ENCODE data around the gene HORMAD1. TPM values are rescaled to one million over a fixed set of nuclear protein-coding genes. Genes with fewer than 3 reads are reported as not detected.
"Not testable (repeated sequence)": the region's sequence is repeated elsewhere in the genome, so short reads cannot be mapped to it uniquely, and the experiment has no call there.

HORMAD1 gene
- polyA plus RNA-seq, 1 donor from 2014 or later: not detected

DNA sequence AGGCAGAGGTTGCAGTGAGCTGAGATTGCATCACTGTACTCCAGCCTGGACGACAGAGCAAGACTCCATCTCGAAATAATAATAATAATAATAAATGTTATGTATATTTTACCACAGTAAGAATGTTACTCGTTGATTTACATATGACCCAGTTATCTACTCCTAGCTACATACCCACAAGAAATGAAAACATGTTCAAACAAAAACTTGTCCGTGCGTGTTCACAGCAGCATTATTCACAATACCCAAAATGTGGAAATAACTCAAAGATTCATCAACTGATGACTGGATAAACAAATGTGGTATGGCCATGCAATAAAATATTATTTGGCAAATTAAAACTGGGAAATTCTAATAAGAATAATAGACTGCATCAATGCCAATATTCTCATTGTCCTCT is 59.5 kb downstream of the HORMAD1 start:
- Histone ChIP-seq H3K4me2 (ENCODE audit: low read length) (no peak overlapping the region), H3K9me2 (ENCODE audit: insufficient read depth, low read length) (no peaks in the 10 kb centered on the region), H3K27ac (ENCODE audit: low read length) (no peak overlapping the region), H3K9ac (ENCODE audit: low read length) (no peak overlapping the region), H3K4me3 (ENCODE audit: low read length) (no peak overlapping the region), H3K27me3 (ENCODE audit: insufficient read depth, low read depth, low read length) (no peaks in the 10 kb centered on the region), H3F3A (ENCODE audit: insufficient read depth, low read length, poor library complexity, severe bottlenecking) (no peaks in the 10 kb centered on the region), H3K36me3 (ENCODE audit: insufficient read depth, low read length) (no peaks in the 10 kb centered on the region), H3K79me2 (replicated peaks; ENCODE audit: insufficient read depth, low read length) (no peaks in the 10 kb centered on the region), H4K20me1 (ENCODE audit: insufficient read depth) (no peaks in the 10 kb centered on the region), H2AFZ (ENCODE audit: low read depth, low read length) (no peak overlapping the region), H3K9me3 (ENCODE audit: low read length) (no peaks in the 10 kb centered on the region)
- TF ChIP-seq, protein P1, sequence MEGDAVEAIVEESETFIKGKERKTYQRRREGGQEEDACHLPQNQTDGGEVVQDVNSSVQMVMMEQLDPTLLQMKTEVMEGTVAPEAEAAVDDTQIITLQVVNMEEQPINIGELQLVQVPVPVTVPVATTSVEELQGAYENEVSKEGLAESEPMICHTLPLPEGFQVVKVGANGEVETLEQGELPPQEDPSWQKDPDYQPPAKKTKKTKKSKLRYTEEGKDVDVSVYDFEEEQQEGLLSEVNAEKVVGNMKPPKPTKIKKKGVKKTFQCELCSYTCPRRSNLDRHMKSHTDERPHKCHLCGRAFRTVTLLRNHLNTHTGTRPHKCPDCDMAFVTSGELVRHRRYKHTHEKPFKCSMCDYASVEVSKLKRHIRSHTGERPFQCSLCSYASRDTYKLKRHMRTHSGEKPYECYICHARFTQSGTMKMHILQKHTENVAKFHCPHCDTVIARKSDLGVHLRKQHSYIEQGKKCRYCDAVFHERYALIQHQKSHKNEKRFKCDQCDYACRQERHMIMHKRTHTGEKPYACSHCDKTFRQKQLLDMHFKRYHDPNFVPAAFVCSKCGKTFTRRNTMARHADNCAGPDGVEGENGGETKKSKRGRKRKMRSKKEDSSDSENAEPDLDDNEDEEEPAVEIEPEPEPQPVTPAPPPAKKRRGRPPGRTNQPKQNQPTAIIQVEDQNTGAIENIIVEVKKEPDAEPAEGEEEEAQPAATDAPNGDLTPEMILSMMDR (IDR thresholded peaks at IDR 0.05; ENCODE audit: poor library complexity, severe bottlenecking): no peak
- TF ChIP-seq MXI1 (conservative IDR thresholded peaks at IDR 0.05; ENCODE audit: poor library complexity, severe bottlenecking): no peak
- TF ChIP-seq RAD21 (conservative IDR thresholded peaks at IDR 0.05): no peak
- TF ChIP-seq EP300 (conservative IDR thresholded peaks at IDR 0.05; ENCODE audit: poor library complexity, severe bottlenecking): no peak
- TF ChIP-seq TAF1 (IDR thresholded peaks at IDR 0.05; ENCODE audit: low read depth): no peak
- TF ChIP-seq EZH2 (IDR thresholded peaks at IDR 0.05; ENCODE audit: borderline replicate concordance, insufficient read depth, low read length, poor library complexity, severe bottlenecking): no peak
- TF ChIP-seq, protein P2, sequence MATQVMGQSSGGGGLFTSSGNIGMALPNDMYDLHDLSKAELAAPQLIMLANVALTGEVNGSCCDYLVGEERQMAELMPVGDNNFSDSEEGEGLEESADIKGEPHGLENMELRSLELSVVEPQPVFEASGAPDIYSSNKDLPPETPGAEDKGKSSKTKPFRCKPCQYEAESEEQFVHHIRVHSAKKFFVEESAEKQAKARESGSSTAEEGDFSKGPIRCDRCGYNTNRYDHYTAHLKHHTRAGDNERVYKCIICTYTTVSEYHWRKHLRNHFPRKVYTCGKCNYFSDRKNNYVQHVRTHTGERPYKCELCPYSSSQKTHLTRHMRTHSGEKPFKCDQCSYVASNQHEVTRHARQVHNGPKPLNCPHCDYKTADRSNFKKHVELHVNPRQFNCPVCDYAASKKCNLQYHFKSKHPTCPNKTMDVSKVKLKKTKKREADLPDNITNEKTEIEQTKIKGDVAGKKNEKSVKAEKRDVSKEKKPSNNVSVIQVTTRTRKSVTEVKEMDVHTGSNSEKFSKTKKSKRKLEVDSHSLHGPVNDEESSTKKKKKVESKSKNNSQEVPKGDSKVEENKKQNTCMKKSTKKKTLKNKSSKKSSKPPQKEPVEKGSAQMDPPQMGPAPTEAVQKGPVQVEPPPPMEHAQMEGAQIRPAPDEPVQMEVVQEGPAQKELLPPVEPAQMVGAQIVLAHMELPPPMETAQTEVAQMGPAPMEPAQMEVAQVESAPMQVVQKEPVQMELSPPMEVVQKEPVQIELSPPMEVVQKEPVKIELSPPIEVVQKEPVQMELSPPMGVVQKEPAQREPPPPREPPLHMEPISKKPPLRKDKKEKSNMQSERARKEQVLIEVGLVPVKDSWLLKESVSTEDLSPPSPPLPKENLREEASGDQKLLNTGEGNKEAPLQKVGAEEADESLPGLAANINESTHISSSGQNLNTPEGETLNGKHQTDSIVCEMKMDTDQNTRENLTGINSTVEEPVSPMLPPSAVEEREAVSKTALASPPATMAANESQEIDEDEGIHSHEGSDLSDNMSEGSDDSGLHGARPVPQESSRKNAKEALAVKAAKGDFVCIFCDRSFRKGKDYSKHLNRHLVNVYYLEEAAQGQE (IDR thresholded peaks at IDR 0.05; ENCODE audit: borderline replicate concordance): no peak
- no peak for TF ChIP-seq SMC3 (conservative IDR thresholded peaks at IDR 0.05; ENCODE audit: poor library complexity)
- TF ChIP-seq POLR2AphosphoS5 (IDR thresholded peaks at IDR 0.05): no peak

DNA sequence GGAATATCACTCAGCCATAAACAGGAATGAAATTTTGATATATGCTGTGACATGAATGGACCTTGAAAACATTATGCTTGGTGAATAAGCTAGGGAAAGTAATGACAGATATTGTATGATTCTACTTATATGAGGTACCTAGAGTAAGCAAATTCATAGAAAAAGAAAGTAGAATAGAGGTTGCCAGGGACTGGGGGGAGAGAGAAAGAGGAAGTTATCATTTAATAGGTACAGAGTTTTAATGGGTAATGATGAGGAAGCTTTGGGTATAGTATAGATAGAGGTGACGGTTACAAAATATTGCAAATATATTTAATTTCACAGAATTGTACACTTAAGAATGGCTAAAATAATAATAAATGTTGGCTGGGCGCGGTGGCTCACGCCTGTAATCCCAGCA is 60.1 kb downstream of the HORMAD1 start:
- no peak overlapping the region for H2AFZ ChIP-seq (ENCODE audit: low read depth, low read length)
- H3K36me3 ChIP-seq (ENCODE audit: insufficient read depth, low read length): no peaks in the 10 kb centered on the region
- TF ChIP-seq EZH2 (IDR thresholded peaks at IDR 0.05; ENCODE audit: borderline replicate concordance, insufficient read depth, low read length, poor library complexity, severe bottlenecking) (no peak), EP300 (conservative IDR thresholded peaks at IDR 0.05; ENCODE audit: poor library complexity, severe bottlenecking) (no peak), SMC3 (conservative IDR thresholded peaks at IDR 0.05; ENCODE audit: poor library complexity) (no peak), MXI1 (conservative IDR thresholded peaks at IDR 0.05; ENCODE audit: poor library complexity, severe bottlenecking) (no peak), POLR2AphosphoS5 (IDR thresholded peaks at IDR 0.05) (no peak), RAD21 (conservative IDR thresholded peaks at IDR 0.05) (no peak), TAF1 (IDR thresholded peaks at IDR 0.05; ENCODE audit: low read depth) (no peak)
- TF ChIP-seq, protein P2 (IDR thresholded peaks at IDR 0.05; ENCODE audit: borderline replicate concordance): no peak
- TF ChIP-seq, protein P1 (IDR thresholded peaks at IDR 0.05; ENCODE audit: poor library complexity, severe bottlenecking): no peak
- H3K9me3 ChIP-seq (ENCODE audit: low read length): no peaks in the 10 kb centered on the region
- no peaks in the 10 kb centered on the region for H3K79me2 ChIP-seq (replicated peaks; ENCODE audit: insufficient read depth, low read length)
- no peaks in the 10 kb centered on the region for H3K9me2 ChIP-seq (ENCODE audit: insufficient read depth, low read length)
- no peak overlapping the region for H3K9ac ChIP-seq (ENCODE audit: low read length)
- no peaks in the 10 kb centered on the region for H3K27me3 ChIP-seq (ENCODE audit: insufficient read depth, low read depth, low read length)
- no peak overlapping the region for H3K4me3 ChIP-seq (ENCODE audit: low read length)
- H3F3A ChIP-seq (ENCODE audit: insufficient read depth, low read length, poor library complexity, severe bottlenecking): no peaks in the 10 kb centered on the region
- no peak overlapping the region for H3K4me2 ChIP-seq (ENCODE audit: low read length)
- H3K27ac ChIP-seq (ENCODE audit: low read length): no peak overlapping the region
- H4K20me1 ChIP-seq (ENCODE audit: insufficient read depth): no peaks in the 10 kb centered on the region

DNA sequence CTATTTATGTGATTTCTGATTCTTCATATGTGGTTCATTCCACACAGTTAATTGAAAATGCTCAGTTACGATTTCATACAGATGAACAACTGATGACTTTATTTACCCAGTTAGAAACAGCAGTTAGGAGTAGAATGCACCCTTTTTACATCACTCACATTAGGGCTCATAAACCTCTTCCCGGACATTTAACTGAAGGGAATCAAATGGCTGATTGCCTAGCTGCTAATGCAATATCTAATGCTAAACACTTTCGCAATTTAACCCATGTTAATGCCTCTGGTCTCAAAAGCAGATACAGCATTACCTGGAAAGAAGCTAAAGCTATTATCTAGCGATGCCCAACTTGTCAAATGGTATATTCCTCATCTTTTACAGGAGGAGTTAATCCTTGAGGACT is 63.6 kb downstream of the HORMAD1 start:
- not testable (repeated sequence) for H3K9me2 ChIP-seq (ENCODE audit: insufficient read depth, low read length); H3K36me3 ChIP-seq (ENCODE audit: insufficient read depth, low read length)

More for the DNA sequence above, 63.6 kb downstream of the HORMAD1 start:
- not testable (repeated sequence) for H3K27me3 ChIP-seq (ENCODE audit: insufficient read depth, low read depth, low read length); H3K4me3 ChIP-seq (ENCODE audit: low read length); H3K27ac ChIP-seq (ENCODE audit: low read length); H3K9ac ChIP-seq (ENCODE audit: low read length); H2AFZ ChIP-seq (ENCODE audit: low read depth, low read length); H3K9me3 ChIP-seq (ENCODE audit: low read length); H3K4me2 ChIP-seq (ENCODE audit: low read length); H3F3A ChIP-seq (ENCODE audit: insufficient read depth, low read length, poor library complexity, severe bottlenecking); H4K20me1 ChIP-seq (ENCODE audit: insufficient read depth); H3K79me2 ChIP-seq (replicated peaks; ENCODE audit: insufficient read depth, low read length)

Data from neural cell (in vitro differentiated cells).